Stimulated activated CD4-positive, alpha-beta T cell treated with anti-CD3 and anti-CD28 coated beads, TNF-alpha, amount 100 ng/mL, for 24 hours (primary cell): ENCODE measurements around the gene NOP16.

Experiments
- DNase-seq, 3 experiments: peaks; one replicate each; pipeline ENCODE4 v3.0.0-alpha.2; 2020; ENCODE audit warnings: low read depth in 3 of 3

NOP16 gene, protein sequence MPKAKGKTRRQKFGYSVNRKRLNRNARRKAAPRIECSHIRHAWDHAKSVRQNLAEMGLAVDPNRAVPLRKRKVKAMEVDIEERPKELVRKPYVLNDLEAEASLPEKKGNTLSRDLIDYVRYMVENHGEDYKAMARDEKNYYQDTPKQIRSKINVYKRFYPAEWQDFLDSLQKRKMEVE

DNA sequence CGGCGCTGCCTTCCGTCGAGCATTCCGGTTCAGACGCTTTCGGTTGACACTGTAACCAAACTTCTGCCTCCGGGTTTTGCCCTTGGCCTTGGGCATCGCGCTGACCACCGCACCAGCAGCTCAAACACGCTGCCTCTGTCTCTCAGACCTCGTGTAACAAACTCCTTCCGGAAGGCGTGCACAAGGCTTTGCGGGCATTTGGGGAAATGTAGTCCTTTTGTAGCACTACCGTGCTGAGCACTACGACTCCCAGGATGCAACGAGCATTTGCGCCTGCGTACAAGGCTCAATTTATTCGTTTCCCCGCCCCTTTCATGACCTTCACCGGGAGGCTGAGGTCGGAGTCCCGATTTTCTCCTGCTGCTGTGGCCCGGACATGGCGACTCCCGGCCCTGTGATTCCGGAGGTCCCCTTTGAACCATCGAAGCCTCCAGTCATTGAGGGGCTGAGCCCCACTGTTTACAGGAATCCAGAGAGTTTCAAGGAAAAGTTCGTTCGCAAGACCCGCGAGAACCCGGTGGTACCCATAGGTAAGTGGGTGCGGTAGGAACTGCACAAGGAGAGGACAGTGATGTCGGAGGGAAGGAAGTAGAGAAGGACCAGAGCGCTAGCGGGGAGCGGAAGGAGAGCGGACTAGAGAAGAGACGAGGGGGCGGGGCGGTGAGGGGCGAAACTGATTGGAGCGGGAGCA lies at the start of gene NOP16, which contains the start of gene HIGD2A:
Gene NOP16 (minus strand): TSS at position 155 of the 691 bp plus-strand sequence. CDS start 59 bp downstream, at position 96.
Gene HIGD2A (plus strand): TSS at position 308 of the 691 bp plus-strand sequence. CDS start 69 bp downstream, at position 377.
- DNase-seq: peak; percentile 99 to 100 (median 99)

DNA sequence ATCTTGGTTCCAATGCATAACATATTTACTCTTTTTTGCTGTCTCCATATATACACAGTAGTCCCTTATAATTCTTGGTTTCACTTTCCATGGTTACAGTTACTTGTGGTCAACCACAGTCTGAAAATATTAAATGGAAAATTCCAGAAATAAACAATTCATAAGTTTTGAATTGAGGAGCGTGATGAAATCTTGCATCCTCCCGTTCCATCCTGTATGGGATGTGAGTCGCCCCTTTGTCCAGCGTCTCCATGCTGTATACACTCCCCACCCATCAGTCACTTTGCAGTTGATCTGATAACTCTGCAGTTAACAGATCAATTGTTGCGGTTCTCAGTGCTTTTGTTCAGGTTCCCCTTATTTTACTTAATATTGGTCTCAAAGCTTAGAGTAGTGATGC lies 48.3 kb upstream of the NOP16 start:
- no peak for DNase-seq

DNA sequence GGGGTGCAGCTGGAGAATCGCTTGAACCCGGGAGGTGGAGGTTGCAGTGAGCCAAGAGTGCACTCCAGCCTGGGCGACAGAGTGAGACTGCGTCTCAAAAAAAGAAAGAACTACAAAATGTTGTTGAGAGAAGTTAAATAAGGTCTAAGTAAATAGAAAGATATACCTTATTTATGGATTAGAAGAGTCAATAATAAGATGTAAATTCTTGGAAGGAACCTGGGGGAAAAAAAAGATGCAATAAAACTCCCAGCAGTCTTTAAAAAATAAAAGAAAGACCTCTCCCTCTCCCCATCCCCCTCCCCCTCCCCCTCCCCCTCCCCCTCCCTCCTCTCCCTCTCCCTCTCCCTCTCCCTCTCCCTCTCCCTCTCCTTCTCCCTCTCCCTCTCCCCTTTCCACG lies 44.3 kb upstream of the NOP16 start:
- DNase-seq: no peak

DNA sequence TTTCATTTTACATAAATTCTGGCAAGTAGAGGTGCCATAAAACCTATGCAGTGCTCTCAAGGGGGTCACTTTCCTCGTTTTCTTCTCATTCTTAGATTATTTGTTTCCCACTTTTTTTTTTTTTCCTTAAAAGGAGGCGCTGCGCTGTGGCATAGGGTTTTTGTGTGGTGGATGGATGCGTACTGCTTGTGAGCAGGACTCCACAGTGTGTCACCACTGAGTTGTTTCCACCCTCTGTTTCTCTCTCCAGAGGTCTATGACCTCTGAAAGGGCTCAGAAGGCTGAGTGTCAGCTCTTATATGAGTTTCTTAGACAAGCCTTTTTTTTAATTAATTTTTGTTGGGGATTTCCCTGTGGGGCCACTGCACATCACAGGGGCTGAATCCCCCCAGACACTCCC lies 41.6 kb upstream of the NOP16 start:
- no peak for DNase-seq

DNA sequence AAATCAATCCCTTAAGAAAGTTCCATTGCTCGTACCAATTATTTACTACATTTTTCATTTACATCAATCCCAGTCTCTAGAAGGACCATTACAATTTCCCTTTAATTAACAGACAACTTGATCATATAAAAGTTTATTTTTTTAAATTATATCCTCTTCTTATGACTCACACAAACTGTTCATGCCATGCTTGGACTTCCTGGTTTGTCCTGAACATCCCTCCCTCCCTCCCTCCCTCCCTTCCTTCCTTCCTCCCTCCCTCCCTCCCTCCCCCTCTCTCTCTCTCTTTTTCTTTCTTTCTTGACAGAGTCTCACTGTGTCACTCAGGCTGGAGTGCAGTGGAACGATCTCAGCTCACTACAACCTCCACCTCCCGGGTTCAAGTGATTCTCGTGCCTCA lies 39.6 kb upstream of the NOP16 start:
- no peak for DNase-seq

DNA sequence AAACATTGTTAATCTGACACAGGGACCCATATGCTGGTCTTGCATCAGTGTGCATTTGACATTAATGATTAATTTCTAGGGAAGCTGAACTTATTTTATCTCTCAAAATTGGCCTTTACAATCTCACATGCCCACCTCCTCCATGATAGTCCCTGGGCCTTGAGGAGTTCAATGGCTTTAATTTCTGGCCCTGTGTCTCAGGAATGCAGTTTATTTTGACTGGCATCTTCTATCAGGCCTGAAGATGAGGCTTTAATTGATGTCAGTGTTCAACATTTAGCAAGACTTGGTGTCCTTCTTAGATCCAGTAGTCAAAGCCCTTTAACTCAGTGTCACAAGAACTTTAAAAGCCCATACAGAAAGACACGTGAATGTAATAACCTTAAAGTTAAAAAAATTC lies 38.5 kb upstream of the NOP16 start:
- no peak for DNase-seq

DNA sequence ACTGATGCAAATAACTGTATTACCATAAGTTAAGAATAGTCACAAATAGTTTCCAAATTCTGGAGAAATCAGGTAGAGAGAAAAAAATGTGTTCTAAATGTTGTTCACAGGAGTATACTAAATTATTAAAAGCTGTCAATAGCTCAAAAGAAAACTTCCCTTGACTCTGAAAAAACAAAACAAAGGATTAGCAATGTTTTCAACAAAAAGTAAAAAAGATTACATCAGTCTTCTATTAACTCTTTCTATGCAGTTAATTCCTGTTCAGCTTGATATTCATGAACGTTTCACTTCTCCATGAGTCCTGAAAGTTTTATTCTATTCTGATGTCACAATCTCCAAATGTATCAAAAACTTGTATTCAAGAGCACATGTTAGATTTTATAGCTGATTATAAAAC lies 37.4 kb upstream of the NOP16 start:
- no peak for DNase-seq

DNA sequence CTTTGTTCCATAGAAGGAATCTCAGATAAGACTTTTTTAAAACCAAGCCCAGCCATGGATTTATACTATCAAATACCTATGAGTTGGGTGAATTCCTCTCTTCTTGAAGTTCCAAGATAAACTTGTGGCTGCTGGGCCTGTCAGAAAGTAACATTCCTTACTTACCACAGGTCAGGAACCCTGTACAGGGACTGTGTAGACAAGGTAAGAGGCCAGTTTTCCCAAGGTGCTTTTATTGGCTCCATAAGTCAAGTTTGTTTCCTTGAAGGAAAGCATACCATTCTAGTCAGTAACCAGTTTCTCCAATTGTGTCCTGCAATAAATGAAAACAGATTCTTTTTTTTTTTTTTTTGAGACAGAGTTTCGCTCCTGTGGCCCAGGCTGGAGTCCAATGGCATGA lies 36.7 kb upstream of the NOP16 start:
- no peak for DNase-seq

DNA sequence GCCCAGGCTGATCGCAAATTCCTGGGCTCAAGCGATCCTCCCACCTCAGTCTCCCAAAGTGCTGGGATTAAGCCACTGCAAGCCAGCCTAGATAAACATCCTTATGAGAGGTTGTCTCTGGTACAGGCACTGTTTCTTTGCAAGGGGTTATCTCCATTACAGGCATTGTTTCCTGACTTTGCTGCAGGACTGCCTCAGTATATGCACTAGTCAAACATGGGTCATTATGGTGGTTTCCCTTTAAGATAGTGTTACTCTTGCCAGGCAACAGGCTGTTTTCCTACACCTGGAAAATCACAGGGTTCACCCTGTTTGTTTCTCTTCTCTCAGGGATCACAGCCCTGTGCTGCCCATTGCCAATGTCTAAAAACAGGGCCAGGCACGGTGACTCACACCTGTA lies 35.8 kb upstream of the NOP16 start:
- DNase-seq: no peak

DNA sequence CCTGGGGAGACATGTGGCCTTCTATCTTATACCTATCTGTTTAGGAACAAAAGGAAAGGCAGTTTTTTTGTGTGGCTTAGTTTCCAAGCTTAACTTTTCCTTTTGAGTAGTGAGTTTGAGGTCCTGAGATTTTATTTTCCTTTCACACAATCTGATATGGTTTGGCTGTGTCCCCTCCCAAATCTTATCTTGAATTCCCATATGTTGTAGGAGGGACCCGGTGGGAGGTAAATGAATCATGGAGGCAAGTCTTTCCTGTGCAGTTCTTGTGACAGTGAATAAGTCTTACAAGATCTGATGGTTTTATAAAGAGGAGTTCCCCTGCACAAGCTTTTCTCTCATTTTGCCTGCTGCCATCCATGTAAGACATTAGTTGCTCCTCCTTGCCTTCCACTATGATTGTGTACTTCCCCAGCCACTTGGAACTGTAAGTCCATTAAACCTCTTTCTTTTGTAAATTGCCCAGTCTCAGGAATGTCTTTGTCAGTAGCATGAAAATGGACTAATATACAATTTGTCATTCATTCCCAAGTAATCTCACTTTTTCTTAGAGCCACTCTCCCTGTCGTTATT lies 32.7 kb upstream of the NOP16 start:
- DNase-seq: no peak

DNA sequence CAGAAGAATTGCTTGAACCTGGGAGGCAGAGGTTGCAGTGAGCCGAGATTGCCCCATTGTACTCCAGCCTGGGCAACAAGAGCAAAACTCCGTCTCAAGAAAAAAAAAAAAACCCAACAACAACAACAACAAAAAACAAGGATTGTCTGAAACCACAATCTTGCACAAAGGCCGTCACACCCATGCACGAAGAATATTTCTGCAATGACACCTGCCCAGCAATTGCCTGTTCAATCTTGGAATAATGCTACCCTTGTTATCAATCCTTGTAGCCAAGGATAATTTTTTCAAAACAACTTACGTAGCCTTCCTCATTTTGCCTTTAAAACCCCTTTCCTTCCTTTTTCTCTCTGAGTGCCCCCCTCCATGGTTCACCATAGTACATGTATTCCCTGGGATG lies 31.7 kb upstream of the NOP16 start:
- DNase-seq: no peak

DNA sequence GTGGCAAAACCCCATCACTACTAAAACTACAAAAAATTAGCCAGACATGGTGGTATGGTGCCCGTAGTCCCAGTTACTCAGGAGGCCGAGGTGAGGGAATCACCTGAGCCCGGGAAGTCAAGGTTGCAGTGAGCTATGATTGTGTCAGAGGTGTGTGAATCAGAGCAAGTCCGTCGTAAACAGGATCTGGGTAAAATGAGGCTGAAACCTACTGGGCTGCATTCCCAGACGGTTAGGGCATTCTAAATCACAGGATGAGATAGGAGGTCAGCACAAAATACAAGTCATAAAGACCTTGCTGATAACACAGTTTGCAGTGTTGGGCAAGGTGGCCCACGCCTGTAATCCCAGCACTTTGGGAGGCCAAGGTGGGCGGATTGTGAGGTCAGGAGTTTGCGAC lies 29.9 kb upstream of the NOP16 start:
- no peak for DNase-seq

DNA sequence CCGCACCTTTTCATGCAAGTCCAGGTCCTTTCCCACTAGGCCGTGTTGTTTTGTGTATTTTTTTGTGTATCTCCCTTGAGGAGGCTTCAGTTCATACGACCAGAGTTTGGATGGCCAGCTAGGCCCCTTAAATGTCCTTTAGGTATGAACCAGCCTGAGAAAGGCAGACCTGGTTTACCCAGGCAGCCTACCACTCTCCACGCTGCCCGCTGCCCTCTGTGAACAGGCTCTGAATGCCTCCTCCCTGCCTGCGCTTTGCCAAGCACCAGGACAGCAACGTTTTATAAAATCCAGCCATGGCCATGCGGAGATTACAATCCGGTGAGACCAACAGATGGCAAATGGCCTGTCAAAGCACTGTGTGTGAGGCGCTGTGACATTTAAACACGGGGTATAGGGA lies 28.6 kb upstream of the NOP16 start:
- DNase-seq: no peak

DNA sequence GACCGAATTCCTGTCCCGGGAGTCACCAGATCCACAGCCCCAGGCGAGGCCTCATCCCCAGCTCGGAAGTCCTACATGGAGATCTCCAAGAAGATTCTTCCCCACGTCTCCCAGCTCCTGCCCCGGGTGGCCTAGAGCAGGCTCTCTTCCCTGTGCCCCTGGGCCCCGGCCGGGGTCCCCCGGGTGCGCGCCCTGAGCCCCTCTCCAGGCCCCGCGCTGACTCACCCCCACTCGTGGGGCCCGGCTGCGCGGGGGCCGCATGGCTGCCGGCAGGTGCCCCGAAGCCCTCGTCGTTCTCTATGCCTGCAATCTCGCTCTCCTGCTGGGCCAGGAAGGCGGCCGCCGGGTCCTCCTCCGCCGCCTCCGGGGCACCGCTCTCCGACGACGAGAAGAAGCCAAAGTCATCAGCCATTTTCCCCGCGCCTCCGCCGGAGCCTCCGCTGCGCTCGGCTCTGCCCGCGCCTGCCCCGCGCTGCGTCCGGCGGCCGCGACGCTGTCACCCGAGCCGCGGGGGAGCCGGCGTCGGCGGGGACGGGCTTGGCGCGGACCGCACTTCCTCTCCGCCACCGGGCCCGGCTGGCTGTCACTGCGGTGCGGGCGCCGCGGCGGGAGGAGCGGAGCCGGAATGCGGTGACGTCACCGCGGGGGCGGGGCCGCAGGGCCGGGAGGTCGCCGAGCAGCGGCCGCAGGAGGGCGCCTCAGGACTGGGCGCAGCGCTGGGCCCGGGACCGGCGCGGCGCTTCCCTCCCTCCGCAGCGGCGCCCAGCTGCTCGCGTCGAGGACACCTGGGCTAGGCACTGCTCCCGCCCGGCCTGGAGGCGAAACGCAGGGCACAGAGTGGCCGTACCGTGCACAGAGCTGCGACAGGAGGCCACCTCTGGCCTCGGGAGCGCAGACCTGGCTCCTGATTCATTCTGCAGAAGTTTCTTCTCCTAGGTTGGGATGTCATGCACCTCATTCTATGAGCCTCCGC lies 27.8 kb upstream of the NOP16 start, which contains the start of gene CLTB:
Gene CLTB (minus strand): TSS at position 588 of the 973 bp plus-strand sequence. CDS start 176 bp downstream, at position 412.
- DNase-seq: peak; percentile 79 to 87 (median 85)

DNA sequence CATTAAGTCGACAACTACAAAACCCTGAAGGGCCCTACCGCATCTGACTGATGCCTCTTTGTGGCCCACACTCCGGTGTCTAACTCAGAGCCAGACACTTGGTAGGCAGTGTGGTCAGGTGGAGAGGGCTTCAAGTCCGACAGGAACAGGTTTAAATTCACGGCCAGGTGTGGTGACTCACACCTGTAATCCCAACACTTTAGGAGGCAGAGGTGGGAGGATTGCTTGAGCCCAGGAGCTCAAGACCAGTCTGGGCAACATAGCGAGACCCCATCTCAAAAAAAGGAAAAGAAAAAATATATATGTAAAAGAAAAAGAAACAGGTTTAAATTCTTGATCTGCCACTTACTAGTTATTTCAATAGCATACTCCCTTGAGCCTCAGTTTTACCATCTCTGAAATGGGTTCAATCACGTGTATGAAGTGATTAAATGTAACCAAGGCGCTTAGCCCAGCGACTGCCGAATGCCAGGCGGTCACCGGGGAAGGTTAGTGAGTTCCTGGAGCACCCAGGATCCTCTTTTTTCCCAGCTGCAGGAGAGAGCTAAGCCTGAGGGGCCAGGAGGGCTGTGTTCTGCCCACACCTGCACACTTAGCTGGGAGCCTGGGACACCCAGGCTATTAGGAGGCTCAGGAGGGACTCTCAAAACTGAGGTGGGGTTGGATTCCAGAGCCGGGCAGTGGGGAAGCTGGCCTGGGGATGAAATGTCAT lies 27.0 kb upstream of the NOP16 start:
- DNase-seq: no peak

DNA sequence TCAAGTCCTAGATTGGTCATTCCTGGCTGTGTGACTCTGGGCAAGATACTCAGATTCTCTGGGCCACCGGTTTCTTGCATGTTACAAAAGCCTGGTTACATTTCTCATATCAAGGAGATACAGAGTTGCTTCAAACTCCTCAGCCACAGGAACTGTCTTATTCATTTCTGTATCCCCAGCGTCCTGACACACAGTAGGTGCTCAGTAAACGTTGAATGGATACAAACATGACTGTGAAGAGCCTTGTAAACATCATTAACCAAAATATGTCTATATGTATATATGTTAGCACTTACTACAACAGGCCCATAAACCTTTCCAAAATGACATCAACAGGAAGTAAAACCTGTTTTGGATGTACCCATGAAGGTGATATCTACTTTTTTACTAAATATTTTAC lies 26.3 kb upstream of the NOP16 start:
- DNase-seq: no peak

DNA sequence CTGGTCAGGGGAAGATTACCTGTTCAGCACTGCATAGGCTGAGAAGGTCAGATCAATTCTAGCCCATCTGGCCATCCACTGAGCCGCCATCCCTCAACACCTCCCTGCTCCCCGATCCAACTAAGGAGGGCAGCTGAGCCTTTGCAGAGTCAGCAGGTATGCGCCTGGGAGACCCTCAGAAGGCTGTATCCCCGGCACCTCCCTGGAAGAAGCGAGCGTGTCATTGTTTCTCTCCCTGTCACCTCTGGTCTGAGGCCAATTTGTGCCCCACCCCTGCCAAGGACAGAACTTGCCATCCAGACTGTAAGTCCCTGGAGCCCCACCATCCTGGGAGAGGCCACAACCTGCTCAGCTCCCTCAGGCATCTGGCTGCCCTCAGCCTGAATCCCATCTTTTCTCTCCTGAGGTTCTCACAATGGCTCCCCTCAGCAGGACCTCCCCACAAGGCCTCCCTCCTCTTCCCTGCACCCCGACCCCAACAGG lies 25.4 kb upstream of the NOP16 start:
- DNase-seq: no peak

DNA sequence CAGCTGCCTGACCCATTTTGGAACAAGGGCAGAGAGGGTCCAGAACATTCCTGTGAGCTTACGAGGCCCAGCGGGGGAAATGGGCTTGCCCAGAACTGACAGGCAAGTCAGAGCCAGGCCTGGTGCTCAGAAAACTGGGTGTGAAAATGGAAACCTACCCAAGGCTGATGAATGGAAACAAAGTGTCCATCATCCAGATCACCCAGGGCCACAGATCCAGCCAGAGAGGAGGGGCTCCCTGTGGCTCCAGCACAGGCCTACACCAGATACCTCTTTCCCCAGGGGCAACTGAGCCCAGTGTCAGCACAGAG lies 24.8 kb upstream of the NOP16 start:
- DNase-seq: no peak

DNA sequence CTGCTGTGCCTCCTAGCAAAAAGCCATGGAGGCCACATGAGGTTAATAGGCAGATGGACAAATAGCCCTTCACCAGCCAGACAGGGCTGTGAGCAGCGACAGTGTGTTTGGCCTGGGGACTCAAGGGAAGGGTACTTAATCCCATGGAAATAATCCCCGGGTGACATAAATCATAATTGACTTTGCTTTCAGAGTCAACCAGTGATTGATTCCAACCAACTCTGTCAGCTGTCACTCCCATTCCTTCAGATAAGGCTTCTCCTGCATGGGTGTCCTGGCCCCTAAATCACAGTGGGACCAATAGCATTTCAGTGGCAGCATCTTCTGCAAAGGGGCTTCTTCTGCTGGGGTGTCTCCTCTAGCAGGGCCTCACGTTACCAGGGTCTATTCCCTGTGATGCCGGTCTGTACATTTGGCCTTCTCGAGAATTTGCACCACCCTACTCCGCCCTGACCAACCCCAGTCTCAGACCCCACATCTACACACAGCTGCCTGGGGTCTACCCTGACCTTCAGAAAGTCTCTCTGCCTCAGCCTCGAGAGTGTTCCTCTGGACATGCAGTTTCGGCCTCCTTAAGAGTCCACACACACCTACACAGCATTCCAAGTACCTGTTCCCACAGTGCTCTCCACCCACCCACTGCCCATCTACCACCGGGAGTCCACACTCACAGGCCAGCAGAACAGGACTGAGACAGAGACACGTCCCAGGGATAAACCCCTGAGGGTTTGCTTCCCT lies 24.3 kb upstream of the NOP16 start:
- DNase-seq: no peak

DNA sequence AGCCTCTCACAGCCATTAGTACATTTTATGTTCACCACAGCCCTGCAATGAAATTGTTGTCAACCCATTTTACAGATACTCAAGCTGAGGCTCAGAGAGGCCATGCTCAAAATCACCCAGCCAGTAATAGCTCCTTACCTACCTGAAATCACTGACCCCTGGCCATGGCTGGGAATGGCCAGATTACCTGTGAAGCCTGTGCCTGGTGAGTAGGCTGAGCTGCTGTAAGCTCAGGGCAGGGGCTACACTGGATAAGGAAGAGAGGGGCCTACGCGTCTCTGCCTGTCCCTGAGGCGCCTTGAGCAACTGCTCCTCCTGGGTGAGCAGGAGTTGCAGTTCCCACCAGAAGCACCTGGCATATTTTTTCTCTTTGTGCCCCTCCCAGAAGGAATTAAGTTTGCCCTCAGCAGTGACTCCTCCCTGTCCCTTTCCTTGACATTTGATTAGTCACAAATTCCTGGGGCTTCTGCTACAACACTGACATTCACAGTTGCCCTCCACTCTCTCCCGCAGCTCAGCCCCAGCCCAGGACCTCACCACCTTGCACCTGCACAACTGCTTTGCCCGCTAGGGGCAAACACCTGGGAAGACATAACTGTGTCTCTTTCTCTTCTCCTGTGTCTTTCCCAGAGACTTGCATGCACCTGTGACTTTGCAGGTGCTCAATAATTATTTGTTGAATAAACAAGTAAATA lies 22.2 kb upstream of the NOP16 start:
- DNase-seq: no peak
